CD4-positive, CD25-positive, alpha-beta regulatory T cell (primary cell): ENCODE results near the gene UBE2V1. TPM values are rescaled to one million over a fixed set of nuclear protein-coding genes. Genes with fewer than 3 reads are reported as not detected.
"Not testable (repeated sequence)": the region's sequence is repeated elsewhere in the genome, so short reads cannot be mapped to it uniquely, and the experiment has no call there.

Experiments used
- ATAC-seq, 2 donors: fragments of 150-1000 bp; cut with Tn5 transposase; one replicate each; pipeline ENCODE4 v1.10.0; 2021; ENCODE audit warnings: low read depth in 2 of 2, moderate number of reproducible peaks in 2 of 2, moderate library complexity in 1 of 2
- DNase-seq, 3 donors: peaks; one replicate each; pipeline versions ENCODE4 v3.0.0 to v3.0.0-alpha.2; 2012 to 2022; ENCODE audit warnings: mixed read lengths in 1 of 3
- H3K27ac ChIP-seq: one replicate; pipeline ENCODE4 v1.7.0; 2013; ENCODE audit warnings: mild to moderate bottlenecking, low read length; ENCODE audit not compliant: insufficient read depth, poor library complexity, severe bottlenecking
- H3K27me3 ChIP-seq: one replicate; pipeline ENCODE4 v1.7.0; 2013; ENCODE audit warnings: low read length; ENCODE audit not compliant: control insufficient read depth, insufficient read depth
- H3K36me3 ChIP-seq: one replicate; pipeline ENCODE4 v1.7.0; 2013; ENCODE audit warnings: mild to moderate bottlenecking, low read length, moderate library complexity; ENCODE audit not compliant: control insufficient read depth, insufficient read depth
- H3K4me1 ChIP-seq: 2 replicates; pipeline ENCODE4 v1.7.0; 2013; ENCODE audit warnings: mild to moderate bottlenecking, low read length; ENCODE audit not compliant: insufficient read depth, control insufficient read depth, poor library complexity, severe bottlenecking
- H3K4me3 ChIP-seq: one replicate; pipeline ENCODE4 v1.7.0; 2013; ENCODE audit warnings: low read depth, mild to moderate bottlenecking, low read length, moderate library complexity
- H3K9me3 ChIP-seq, 2 experiments: 1 replicate in 1 of 2; 2 replicates in 1 of 2; pipeline ENCODE4 v1.7.0; 2013; ENCODE audit warnings: low read length in 2 of 2, mild to moderate bottlenecking in 1 of 2, moderate library complexity in 1 of 2; ENCODE audit not compliant: control insufficient read depth in 2 of 2
- H3K27ac Mint-ChIP-seq, 3 donors: one replicate each; pipeline ENCODE4 v1.8.0; 2020 to 2022; ENCODE audit warnings: mild to moderate bottlenecking in 3 of 3, mixed read lengths in 3 of 3, moderate library complexity in 2 of 3
- H3K27me3 Mint-ChIP-seq: one replicate; pipeline ENCODE4 v1.8.0; 2022; ENCODE audit warnings: mild to moderate bottlenecking, mixed read lengths
- H3K36me3 Mint-ChIP-seq: one replicate; pipeline ENCODE4 v1.8.0; 2020; ENCODE audit warnings: mixed read lengths
- H3K4me1 Mint-ChIP-seq, 4 donors: one replicate each; pipeline ENCODE4 v1.8.0; 2020 to 2022; ENCODE audit warnings: mixed read lengths in 4 of 4, mild to moderate bottlenecking in 1 of 4
- H3K4me3 Mint-ChIP-seq, 4 donors: one replicate each; pipeline ENCODE4 v1.8.0; 2020 to 2022; ENCODE audit warnings: mild to moderate bottlenecking in 4 of 4, mixed read lengths in 4 of 4, moderate library complexity in 3 of 4
- H3K9me3 Mint-ChIP-seq, 7 donors: one replicate each; pipeline ENCODE4 v1.8.0; 2020 to 2022; ENCODE audit warnings: mixed read lengths in 7 of 7, mild to moderate bottlenecking in 3 of 7, moderate library complexity in 2 of 7
- polyA plus RNA-seq, 4 donors: library from polyadenylated mRNA; unstranded; fragments of 300-500 nt; fragmentation: Illumina TruSeq; gene quantifications; one replicate each; pipeline ENCODE4 v1.2.3, GENCODE V29; 2021
- total RNA-seq: library from RNA; stranded (reverse); gene quantifications from one replicate; pipeline ENCODE4 v1.2.3, GENCODE V29; 2022

The UBE2V1 gene
- total and polyA plus RNA-seq, 5 donors from 2014 or later, result 115 to 130 (median 124) TPM

DNA sequence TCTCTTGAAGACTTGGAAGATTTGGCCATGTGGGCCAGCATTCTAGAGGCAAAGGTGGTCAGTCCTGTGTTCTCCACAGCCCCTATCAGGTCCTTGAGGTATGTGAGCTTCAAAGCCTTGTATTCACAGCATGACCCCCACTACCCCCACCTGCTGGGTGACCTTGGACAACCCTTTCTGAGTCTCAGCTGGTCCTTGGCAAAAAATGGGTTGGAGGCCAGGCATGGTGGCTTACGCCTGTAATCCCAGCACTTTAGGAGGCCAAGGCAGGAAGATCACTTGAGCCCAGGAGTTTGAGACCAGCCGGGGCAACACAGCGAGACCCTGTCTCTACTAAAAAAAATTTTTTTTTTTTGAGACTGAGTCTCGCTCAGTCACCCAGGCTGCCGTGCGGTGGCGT, 42.6 kb downstream of the UBE2V1 start:
- Histone ChIP-seq H3K27me3 (no peaks in the 10 kb centered on the region), H3K4me3 (no peak overlapping the region), H3K9me3 (no peaks in the 10 kb centered on the region), H3K4me1 (peaks cover 4% of the 10 kb centered on the region), H3K27ac (no peak overlapping the region), H3K36me3 (no peaks in the 10 kb centered on the region)
- H3K4me3 Mint-ChIP-seq, result no peak overlapping the region
- H3K4me1 Mint-ChIP-seq, result peaks cover 0 to 11% (median 3%) of the 10 kb centered on the region in 4 donors
- H3K9me3 Mint-ChIP-seq, result no peaks in the 10 kb centered on the region
- peaks cover 4% of the 10 kb centered on the region for H3K27me3 Mint-ChIP-seq
- H3K27ac Mint-ChIP-seq, result no peak overlapping the region
- no peak for DNase-seq
- no peak for ATAC-seq
- no peaks in the 10 kb centered on the region for H3K36me3 Mint-ChIP-seq

DNA sequence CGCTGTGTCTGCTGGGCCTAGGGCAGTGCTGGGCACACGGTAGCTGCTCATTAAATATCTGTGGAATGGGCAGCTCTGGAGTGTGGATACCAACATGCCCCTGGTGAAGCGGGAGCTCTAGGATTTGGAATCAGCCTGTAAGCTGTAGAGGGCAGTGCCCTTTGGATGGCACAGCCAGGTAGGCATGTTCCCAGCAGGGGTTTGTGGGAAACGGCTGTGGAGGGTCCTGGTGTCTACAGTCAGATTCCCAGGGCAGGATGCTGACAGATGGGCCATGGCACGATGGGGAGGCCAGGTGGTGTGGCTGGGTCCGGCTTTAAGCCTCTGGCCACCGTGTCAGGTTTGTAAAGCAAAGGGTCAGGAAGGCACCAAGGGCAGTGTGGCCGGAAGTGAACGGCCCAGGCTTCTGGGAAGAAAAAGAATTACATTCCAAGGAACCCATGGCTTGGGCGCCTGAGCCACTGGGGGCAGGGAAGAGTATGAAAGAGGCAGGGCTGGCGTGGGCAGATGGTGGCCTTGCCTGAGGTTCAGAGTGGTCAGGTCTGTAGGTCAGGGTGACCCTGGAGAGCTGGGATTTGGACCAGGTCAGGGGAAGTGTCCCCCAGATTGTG, 44.8 kb downstream of the UBE2V1 start:
- Mint-ChIP-seq H3K36me3 (no peaks in the 10 kb centered on the region), H3K9me3 (no peaks in the 10 kb centered on the region)

GRCh38 chr20:50067461-50067860, 45.5 kb downstream of the UBE2V1 start:
- Histone ChIP-seq H3K4me1 (peaks cover 4% of the 10 kb centered on the region), H3K4me3 (no peak overlapping the region), H3K9me3 (no peaks in the 10 kb centered on the region), H3K27me3 (no peaks in the 10 kb centered on the region), H3K36me3 (no peaks in the 10 kb centered on the region), H3K27ac (no peak overlapping the region)
- Mint-ChIP-seq H3K27ac (no peak overlapping the region), H3K27me3 (peaks cover 4% of the 10 kb centered on the region), H3K9me3 (no peaks in the 10 kb centered on the region), H3K36me3 (no peaks in the 10 kb centered on the region), H3K4me1 (peaks cover 0 to 11% (median 3%) of the 10 kb centered on the region in 4 donors), H3K4me3 (no peak overlapping the region)
- no peak for ATAC-seq
- no peak for DNase-seq

More for the DNA sequence above, 44.8 kb downstream of the UBE2V1 start:
- H3K27ac Mint-ChIP-seq, result no peak overlapping the region
- ATAC-seq (no peak), DNase-seq (no peak)
- peaks cover 4% of the 10 kb centered on the region for H3K27me3 Mint-ChIP-seq
- H3K9me3 ChIP-seq, result no peaks in the 10 kb centered on the region
- no peaks in the 10 kb centered on the region for H3K36me3 ChIP-seq
- peaks cover 4% of the 10 kb centered on the region for H3K4me1 ChIP-seq
- no peak overlapping the region for H3K4me3 Mint-ChIP-seq
- H3K4me1 Mint-ChIP-seq, result peaks cover 0 to 11% (median 3%) of the 10 kb centered on the region in 4 donors
- no peak overlapping the region for H3K4me3 ChIP-seq
- H3K27me3 ChIP-seq, result no peaks in the 10 kb centered on the region
- no peak overlapping the region for H3K27ac ChIP-seq

DNA sequence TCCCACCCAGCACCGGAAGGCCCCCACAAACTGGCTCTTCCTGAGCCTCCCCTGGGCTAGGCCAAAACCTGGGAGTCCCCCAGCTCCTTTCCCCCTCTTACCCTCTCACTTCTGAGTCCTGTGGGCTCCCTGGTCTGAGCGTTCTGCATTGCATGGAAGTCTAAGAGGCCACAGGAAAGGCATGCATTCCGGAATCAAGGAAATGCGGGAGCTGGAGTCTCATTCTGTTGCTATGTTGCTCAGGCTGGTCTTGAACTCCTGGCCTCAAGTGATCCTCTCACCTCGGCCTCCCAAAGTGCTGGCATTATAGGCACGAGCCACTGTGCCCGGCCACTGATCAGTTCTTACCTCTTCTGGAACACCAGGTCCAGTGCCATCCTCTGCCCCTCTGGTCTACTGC, 45.9 kb downstream of the UBE2V1 start:
- ATAC-seq (no peak), DNase-seq (no peak)
- Mint-ChIP-seq H3K9me3 (no peaks in the 10 kb centered on the region), H3K27me3 (peaks cover 4% of the 10 kb centered on the region), H3K4me3 (no peak overlapping the region), H3K36me3 (no peaks in the 10 kb centered on the region), H3K4me1 (peaks cover 0 to 11% (median 3%) of the 10 kb centered on the region in 4 donors), H3K27ac (no peak overlapping the region)
- Histone ChIP-seq H3K36me3 (no peaks in the 10 kb centered on the region), H3K4me1 (peaks cover 4% of the 10 kb centered on the region), H3K27ac (no peak overlapping the region), H3K9me3 (no peaks in the 10 kb centered on the region), H3K4me3 (no peak overlapping the region), H3K27me3 (no peaks in the 10 kb centered on the region)

GRCh38 chr20:50066161-50066834, 46.7 kb downstream of the UBE2V1 start:
- Mint-ChIP-seq H3K36me3 (no peaks in the 10 kb centered on the region), H3K4me3 (no peak overlapping the region), H3K27me3 (peaks cover 4% of the 10 kb centered on the region), H3K9me3 (no peaks in the 10 kb centered on the region), H3K27ac (no peak overlapping the region), H3K4me1 (peaks cover 0 to 5% (median under 1%) of the 10 kb centered on the region in 4 donors)
- Histone ChIP-seq H3K27me3 (no peaks in the 10 kb centered on the region), H3K4me3 (no peak overlapping the region), H3K36me3 (no peaks in the 10 kb centered on the region), H3K4me1 (peaks cover 4% of the 10 kb centered on the region), H3K27ac (no peak overlapping the region), H3K9me3 (no peaks in the 10 kb centered on the region)
- ATAC-seq, result no peak
- no peak for DNase-seq

GRCh38 chr20:50065325-50065615, 47.7 kb downstream of the UBE2V1 start:
- H3K4me1 ChIP-seq, result no peaks in the 10 kb centered on the region
- no peaks in the 10 kb centered on the region for H3K9me3 ChIP-seq
- H3K27ac ChIP-seq, result no peak overlapping the region
- H3K27me3 ChIP-seq, result no peaks in the 10 kb centered on the region
- Mint-ChIP-seq H3K36me3 (no peaks in the 10 kb centered on the region), H3K4me3 (no peak overlapping the region), H3K9me3 (no peaks in the 10 kb centered on the region), H3K27me3 (peaks cover 4% of the 10 kb centered on the region), H3K4me1 (no peaks in the 10 kb centered on the region), H3K27ac (no peak overlapping the region)
- no peak for ATAC-seq
- H3K4me3 ChIP-seq, result no peak overlapping the region
- H3K36me3 ChIP-seq, result no peaks in the 10 kb centered on the region
- no peak for DNase-seq

DNA sequence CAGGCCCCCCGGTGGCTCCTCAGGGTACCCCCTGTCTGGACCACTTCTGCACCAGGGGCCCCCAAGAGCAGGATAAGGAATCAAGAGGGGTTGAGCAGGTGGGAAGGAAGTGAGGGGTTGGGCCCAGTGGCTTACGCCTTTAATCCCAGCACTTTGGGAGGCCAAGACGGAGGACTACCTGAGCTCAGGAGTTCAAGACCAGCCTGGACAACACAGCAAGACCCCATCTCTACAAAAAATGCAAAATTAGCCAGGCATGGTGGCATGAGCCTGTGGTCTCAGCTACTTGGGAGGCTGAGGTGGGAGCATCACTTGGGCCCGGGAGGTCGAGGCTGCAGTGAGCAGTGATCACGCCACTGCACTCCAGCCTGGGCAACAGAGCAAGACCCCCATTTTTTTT, 49.2 kb downstream of the UBE2V1 start:
- H3K4me3 ChIP-seq, DNase-seq, H3K9me3 ChIP-seq, H3K27ac Mint-ChIP-seq, ATAC-seq, H3K27ac ChIP-seq, H3K9me3 Mint-ChIP-seq, H3K4me1 Mint-ChIP-seq, H3K36me3 Mint-ChIP-seq, H3K4me1 ChIP-seq, H3K27me3 Mint-ChIP-seq, H3K27me3 ChIP-seq, H3K36me3 ChIP-seq, H3K4me3 Mint-ChIP-seq: not testable (repeated sequence)
